CD4-positive, alpha-beta T cell treated with Interleukin-4 for 4 hours (primary cell): ENCODE data around the gene AP5B1.

ENCODE experiments used
- DNase-seq: peaks from one replicate; pipeline ENCODE4 v3.0.0-alpha.2; 2020

The AP5B1 gene, protein sequence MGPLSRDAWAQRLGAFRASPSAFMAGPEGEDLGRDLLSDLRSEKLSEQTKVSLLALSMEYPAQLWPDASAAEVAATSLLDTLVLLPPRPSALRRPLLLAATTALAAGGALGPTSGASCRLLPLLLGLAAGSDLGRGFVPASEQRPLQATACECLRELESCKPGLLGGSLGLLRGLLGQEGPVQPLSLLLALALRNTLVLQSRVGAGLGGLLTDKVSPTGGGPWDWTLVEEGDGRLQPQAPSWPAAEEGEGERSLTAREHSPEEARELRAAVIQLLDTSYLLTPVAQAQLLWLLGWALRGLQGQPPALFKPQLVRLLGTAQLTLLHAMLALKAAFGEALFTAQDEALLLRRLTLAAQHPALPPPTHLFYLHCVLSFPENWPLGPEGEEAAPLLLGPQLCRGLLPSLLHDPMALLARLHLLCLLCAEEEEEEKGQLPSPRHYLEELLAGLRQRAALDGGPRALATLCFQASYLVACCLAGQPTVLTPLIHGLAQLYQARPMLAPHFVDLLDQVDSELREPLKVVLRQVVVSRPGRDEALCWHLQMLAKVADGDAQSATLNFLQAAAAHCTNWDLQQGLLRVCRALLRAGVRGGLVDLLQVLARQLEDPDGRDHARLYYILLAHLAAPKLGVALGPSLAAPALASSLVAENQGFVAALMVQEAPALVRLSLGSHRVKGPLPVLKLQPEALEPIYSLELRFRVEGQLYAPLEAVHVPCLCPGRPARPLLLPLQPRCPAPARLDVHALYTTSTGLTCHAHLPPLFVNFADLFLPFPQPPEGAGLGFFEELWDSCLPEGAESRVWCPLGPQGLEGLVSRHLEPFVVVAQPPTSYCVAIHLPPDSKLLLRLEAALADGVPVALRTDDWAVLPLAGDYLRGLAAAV

DNA sequence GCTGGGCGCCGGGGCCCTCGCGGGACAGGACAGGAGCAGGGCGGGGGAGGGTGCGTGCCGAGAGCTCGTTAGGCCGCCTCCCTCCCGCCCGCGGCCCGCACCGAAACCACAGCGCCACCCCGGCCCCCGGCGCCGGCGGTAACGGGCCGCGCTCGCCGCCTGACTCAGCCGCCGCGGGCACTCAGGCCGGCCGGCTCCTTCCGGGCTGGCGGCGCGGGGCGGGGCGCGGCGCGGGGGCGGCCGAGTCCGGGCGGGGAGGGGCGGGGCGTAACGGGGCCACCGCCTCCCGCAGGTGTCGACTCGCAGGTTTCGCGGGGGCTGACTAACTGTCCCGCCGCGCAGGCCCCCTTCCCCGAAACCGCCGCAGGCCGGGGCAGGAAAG, at the start of gene AP5B1:
AP5B1 (minus strand) TSS at position 207 of the 382 bp plus-strand sequence. CDS start 385 bp downstream, outside the sequence.
- DNase-seq: peak; percentile 62

DNA sequence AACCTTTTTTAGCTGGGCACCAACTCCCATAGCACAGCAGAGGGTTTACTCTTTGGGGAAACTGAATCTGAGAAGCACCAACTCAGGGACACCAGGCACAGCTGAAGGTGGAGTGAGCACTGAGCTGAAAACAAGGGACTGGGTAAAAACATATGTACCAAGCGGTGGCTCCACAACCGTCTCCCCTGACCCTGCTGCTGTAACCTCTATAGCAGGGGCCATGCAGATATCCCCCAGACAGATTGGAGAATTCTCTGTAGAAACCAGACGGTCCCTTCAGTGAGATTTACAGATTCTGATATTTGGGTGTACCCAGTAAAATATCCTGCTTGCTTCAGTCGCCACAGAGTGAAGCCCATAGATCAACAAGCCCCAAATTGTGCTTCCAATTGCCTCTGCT, 48.7 kb upstream of the AP5B1 start:
- DNase-seq: no peak

DNA sequence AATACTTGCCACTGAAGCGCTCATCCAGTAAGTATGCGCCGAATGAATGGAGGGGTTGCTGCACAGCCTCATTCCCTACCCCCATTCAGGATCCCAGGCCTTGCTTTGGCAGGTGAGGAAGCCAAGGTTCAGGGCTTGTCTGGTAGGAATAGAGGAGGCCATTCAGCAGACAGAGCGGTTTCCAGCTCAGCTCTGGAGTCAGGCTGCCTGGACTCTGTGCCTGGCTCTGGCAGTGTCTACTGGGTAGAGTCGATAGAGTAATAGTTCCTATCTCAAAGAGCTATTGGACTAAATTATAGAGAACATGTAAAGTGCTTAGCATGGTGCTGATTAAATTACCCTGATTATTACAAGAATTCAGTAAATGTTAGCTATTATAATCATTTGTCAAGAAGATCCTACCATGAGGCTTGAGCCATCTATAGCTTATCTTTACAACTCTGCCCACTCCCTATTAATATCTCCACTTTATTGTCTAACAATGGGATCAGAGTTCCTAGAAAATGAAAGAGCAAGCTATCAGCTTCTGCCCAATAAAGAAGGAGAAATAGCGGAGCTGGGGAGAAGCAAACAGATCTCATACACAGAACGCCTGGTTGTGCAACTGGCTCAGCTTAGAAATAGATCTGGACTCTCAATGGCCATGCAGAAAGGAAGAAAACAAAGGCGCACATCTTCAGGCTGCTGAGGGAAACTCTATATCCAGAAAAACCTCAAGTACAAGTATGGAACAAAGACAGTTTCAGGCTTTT, 46.4 kb upstream of the AP5B1 start:
- no peak for DNase-seq

DNA sequence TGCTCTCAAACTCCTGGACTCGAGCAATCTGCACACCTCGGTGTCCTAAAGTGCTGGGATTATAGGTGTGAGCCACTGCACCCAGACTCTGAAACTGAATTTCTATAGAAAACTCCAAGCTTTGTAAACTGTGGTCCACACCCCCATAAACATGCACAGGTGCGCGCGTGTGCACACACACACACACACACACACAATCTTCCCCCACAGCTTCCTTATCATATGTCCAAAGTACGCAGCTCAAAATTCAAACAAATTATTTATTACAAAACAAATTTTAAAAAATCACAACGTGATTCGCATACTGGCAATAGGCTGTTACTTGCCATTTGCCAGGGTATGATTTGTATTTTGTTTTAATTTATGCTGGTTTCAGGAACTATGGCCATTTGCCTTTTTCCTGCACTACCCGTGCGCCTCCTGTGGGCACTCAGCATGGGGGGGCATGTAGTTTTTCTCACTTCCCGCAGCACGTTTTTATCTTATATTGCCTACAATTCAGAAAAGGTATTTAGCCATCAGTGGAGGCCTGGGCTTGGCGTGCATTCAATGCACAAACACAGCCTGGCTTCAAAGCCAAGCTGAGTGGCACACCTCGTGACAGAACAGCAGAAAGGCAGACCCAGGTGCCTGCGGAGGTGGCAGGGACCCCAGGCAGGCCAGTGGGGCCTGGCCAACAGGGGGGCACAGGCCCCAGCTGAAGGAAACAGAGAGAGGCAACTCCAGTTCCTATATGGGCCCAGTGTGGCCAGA, 42.2 kb upstream of the AP5B1 start:
- DNase-seq: no peak

DNA sequence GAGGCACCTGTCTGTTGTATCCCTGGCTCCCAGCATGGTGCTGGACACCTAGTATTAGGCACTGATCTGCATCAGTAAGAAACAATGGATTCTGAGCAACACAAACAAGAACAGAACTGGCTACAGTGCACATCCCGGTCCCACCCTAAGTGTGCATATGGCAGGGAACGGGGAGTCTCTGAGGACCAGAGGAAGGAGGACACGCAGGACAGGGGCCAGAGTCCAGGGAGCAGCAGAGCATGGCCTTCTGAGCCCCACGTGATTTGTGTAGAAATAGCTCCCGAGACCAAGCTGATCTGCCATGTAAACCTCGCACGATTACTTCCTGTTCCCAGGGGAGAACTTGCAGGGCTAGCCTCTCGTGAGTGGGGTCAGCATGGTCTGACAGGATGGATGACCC, 40.3 kb upstream of the AP5B1 start:
- DNase-seq: no peak

DNA sequence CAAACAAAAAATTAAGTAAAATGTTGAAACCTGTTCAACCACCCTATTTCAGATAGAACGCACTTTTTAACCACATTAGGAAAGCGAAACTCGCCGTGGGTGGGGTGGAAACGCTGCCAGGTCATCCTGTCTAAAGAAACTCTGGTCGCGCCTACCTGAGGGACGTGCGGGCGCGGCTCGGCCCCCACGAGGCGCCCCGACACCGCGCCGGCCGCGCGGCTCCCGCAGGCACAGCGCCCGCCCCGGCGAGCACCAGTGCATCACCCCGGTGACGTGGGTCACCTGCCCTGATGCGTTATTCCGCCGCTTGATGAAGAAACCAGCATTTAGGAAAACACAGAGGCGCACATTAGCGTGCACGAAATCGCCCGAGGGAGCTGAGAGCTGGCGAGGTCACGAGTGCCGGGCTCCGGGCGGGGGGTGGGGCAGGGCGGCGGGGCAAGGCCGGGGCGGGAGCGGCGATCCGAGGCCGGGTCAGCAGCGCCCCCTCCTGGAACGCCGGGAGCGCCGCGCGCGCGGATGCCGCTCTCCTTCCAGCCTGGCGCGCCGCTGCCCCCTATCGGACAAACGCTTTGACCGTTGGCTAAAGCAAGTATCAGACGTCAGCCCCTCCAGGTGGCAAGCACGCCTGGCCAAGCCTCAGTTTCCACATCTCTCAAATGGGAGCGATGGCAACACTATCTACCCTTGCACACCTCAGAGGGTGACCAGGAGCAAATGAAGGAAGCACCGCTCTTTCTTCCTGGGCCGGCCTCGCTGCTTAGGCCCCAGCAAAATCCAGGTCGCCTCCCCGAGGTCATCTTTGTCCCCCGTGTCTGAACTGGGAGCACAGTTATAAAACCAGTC, 37.3 kb upstream of the AP5B1 start:
- DNase-seq: peak; percentile 82

DNA sequence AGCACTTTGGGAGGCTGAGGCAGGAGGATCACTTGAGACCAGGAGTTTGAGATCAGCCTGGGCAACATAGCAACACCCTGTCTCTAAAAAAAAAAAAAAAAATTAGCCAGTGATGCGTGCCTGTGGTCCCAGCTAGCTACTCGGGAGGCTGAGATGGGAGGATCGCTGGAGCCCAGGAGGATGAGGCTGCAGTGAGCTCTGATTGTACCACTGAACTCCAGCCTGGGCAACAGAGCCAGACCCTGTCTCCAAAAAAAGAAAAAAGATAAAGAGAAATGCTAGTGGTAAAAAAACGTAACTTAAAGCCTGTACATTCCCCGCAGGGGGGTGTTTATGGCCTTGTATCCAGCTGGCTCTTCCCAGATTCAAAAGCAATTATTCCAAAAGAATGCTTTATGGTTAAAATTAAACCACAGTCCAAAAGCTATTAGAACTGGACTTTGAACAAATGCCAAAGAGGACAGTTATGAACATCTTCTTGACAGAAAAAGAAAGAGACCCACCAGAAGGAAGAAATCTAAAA, 36.6 kb upstream of the AP5B1 start:
- DNase-seq: no peak

DNA sequence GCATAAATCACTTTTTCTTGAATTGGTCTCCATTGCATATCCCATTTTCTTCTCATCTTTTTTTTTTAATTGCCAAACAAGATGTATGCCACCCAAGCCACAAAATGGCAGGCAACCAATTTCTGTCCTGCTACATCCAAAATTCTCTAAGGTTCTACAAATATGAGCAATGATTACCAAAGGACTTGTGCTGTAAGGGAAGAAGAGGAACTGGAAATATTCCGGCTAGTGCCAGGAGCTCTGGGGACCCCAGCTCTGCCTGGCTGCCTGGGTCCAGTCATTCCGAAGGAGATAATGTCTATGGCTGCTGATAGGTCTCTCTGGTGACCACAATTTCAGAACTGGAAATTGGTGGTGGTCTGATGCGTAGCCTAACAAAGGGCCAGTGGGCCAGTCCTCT, 35.9 kb upstream of the AP5B1 start:
- no peak for DNase-seq

DNA sequence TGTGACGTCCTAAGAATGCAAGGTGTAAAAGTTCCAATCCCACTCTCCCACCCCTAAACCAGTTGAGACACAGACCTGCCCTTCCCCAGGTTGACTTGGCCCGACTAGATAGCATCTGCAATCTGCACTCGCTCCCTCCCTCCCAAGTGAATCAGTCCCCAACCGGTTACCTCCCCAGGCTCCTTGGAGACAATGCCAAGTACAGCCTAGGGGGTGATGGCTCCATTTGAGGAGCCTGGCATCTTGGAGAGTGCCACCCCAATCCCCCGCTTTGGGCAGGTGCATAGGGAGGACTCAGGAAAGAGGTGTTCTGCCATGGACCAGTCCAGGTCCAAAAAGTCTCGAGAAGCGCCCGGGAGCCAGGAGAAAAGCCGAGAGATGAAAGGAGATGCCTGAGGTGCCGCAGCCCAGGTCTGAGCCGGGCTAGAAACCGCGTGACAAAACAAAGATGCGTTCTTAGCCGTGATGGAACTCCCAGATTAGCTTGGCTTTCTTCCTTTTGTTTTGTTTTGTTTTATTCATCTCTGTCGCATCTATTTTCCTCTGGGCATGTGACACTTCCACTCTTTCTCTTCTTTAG, 34.3 kb upstream of the AP5B1 start:
- no peak for DNase-seq

DNA sequence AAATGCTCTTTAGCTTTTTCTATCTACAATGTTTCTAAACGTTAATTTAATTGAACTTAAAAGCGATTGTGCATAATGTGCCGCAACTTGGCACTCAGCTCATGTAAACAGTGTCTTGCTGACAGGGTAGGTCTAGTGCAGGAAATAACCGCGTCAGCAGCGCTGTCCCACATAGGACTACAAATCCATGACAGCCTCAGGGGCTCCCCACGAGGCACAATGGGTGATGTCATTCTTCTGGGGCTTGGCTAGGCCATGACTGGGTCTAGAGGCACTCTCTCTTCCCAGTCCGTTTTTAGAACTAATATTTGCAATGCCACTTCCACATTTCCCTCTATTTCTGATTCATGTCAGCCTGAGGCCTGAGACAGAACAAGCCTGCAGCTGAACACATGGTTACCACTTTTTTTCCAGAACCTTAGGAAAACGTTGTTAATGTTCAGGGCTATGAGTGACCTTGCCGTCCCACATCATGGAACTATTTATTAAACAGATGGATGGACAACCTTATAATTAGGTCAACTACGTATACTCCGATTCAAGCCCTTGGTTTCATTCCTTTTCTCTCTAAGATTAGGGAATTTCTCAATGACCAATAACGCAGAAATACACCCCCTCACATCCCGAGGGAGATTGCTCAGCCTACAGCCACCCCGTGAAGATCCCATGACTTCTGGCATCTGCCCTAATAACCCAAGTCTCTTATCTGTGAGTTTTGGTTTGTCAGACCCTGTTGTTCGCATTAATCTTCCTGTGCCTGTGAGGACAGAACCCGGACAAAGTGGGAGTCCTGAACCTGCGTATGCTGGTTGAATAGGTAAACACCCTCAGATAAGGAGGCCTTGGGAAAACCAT, 33.6 kb upstream of the AP5B1 start:
- no peak for DNase-seq

DNA sequence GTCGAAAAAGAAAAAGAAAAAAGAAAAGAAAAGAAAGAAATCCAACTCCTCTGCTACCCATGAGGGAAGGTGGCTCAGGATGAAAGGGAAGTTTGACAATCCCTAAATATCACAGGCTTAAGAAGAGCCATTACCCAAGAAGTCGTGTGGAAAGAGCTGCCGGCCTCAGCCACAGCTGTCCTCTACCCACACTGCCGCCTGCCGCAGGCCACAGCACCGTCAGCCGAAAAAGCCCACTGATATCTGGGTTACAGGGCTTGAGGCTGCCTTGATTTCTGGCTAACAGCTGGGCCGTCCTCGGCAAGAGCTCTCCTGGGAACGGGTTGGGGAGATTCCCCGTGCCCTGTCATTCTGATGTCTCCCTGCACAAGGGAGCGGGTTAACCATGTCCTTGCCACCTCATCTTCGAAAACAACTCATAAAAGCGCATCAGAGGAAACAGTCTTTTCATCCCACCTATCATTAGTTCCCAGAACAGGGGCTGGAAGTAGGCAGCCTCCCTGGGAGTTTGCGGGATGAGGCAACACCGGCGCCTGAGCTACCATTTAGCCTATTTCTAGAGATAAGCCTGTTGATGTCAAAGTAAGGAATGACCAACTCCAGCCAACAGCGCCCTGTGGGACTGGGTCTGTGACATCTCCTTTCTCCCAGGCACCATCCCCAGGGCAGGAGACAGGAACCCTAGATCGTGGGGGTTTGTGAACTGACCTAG, 31.1 kb upstream of the AP5B1 start:
- DNase-seq: no peak

DNA sequence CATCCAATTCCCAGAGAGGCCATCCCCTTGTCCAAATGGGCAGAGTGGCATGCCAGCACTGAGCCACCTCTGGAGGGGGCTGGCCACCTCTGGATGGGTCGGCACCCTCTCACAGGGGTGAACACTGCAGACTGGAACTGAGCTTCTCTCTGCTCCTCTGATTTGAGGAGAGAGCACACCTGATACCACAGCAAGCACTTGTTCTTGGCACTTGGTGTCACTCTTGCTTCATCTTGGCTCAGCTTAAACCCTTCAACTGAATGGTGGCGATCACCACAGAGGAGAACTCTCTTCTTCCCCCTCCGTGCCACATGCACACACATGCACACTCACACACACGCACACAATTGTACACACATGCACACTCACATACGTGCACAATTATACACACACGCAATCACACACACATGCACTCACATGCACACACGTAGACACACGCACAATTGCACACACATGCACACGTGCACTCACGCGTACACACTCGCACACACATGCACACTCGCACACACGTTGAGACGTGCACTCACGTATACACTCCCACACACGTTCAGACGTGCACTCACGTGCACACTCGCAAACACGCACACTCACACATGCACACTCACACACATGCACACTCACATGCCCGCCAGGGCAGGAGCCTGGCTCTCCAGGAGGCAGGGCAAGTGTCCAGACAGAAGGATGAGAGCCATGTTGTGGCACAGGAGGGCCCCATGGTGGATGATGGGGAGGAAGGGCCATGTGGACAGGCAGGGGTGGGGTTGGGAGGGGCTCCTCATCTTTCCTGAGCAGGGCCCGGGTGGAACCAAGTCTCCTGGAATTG, 29.5 kb upstream of the AP5B1 start:
- no peak for DNase-seq

DNA sequence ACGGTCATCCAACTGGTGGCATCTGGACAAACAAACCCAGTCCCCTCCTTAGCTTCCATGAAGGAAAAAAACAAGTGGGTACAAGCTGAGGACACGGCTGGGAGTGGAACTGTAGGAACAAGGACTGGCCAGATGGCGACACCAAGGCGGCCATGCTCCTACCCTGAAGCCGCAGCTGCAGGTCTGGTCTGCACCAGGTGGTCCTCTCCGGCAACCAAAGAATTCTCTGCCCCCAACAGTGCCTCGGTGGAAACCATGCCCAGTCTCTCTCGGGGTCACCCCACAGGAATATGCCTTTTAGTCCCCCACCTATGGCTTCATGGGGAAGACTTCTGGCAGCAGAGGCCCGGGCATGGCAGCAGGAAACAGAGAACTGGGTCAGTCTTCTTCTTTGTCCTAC, 28.7 kb upstream of the AP5B1 start:
- DNase-seq: no peak

DNA sequence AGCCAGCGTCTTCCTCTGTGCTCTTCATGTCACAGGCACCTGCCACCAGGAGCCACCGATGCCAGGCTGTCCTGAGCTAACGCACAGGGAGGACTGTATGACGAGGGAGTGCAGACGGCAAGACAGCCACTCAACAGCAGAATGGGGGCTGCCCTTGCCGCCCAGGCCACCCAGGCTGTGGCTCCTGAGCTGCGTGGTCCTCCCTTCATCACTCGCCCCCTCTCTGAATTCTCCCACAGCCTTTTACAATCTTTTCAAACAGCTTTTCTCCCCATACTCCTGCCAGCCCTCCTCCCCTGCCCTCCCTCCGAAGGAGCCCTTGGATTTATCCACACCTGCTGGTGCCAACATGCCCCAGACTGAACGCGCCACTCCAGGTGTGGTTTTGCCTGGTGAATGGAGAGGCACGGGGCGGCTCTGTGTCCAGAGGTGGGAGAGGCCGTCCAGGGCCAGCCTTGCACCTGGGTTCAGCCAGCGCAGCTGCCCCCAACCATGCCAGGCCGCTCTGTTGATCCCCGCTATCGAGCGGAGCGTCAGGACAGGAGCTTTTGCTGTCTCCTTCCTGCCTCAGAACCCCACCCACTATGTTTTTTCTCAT, 28.1 kb upstream of the AP5B1 start:
- DNase-seq: no peak

DNA sequence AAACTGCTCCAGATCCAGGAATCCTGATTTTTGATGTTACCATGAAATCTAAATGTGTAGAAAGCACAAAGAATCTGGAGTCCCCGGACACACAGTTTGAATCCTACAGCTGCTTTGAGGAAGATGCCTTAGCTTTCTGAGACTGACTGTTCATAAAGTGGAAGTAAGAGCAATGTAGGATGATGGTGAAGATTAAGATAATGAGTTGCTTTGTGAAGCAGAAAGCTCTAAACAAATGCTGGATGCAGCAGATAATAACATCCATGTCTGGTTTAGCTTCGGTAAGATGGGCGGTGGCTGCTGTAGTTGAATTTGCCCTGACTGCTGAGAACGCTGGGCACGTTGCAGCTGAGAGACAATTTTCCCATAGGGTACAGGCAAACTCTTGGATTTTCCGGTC, 26.2 kb upstream of the AP5B1 start:
- DNase-seq: no peak

DNA sequence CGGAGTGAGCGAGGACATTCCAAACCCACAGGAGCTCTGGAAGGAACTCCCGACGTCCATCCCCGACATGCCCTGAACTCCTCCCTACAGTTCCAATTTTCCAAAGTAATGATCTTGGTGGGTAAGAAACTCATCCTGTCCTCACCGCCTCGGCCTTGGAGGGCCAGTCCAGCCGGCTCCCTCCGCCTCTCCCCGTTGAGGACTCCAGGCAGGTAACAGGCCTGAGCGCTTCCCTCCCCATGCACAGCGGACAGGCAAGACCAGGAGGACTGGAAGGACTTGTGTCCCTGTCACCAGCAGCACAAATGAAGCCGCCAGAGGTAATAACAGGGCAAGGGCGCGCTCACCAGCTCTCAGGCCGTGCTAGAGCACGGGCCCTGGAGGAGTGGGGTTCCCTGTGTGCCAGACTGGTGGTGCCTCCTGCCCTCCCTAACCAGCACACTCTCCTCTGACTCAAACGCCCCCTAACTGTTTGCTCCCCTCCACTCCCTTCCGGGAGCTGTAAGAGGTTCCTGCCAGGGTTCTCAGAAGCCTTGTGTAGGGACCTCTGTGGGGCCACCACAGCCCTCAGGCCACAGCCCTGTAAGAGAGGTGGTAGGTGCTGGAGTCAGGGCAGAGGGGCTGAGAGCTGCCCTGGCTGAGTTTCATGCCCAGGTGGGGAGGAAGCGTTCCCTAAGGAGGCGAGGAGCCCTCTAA, 23.2 kb upstream of the AP5B1 start:
- DNase-seq: no peak

DNA sequence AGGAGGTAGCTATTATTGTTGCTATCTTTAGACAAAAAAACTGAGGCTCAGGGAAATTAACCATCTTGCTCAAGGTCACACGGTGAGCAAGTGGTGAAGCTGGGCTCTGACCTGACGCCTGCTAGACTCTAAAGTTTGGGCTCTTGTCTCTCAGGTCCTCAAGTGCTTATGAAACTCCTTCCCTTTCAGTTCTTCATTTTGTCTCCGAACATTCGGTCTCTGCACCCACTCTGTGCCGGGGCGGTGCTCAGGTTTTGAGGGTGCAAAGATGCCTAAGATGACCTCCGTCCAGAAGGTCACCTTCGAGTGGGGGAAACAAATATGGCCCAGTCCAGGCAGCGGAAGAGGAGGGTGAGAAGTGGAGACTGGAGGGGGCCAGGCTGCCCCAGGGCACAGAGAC, 22.1 kb upstream of the AP5B1 start:
- no peak for DNase-seq
